ENCODE results near the gene PUSL1.

The PUSL1 gene, protein sequence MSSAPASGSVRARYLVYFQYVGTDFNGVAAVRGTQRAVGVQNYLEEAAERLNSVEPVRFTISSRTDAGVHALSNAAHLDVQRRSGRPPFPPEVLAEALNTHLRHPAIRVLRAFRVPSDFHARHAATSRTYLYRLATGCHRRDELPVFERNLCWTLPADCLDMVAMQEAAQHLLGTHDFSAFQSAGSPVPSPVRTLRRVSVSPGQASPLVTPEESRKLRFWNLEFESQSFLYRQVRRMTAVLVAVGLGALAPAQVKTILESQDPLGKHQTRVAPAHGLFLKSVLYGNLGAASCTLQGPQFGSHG

DNA sequence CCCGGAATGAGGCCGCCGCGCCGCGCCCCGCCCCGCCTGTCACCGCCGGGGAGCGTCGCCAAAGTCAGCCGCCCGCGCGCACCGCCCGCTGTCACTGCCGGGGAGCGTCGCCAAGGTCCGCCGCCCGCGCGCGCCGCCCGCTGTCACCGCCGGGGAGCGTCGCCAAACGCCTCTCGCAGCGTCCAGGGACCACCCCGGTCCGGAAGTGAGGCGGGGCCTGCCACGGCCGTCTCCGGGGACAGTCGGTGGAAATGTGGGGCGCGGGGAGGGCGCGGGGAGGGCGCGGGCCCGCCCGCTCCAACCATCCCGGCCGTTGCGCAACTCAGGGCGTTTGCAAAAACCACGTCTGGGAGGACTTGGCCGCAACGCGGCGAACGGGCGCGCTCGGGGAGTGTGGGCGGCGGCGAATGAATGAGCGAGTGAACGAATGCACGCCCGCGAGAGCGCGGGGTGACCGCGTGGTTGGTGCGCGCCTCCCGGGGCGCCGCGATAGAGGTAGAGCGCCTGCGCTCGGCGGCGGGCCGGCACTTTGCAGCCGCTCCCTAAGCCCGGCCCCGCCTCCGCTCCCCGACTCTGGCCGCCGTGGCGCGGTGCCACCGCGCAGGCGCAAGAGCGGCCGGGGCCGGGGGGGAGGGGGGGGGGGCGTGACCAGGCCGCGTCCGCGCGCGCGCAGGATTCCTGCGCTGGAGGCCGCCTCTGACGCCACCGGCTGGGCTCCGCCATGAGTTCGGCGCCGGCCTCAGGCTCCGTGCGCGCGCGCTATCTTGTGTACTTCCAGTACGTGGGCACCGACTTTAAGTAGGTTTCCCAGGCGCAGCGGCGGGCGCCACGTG, at the start of gene PUSL1, which contains the start of gene ACAP3:
PUSL1 (plus strand) TSS at position 675 of the 833 bp plus-strand sequence; CDS start at position 722, 47 bp downstream.
ACAP3 (minus strand) TSS at position 8 of the 833 bp plus-strand sequence. CDS start 115 bp downstream, outside the sequence.
- peak; percentile 80 to 89 (median 86) for DNase-seq

DNA sequence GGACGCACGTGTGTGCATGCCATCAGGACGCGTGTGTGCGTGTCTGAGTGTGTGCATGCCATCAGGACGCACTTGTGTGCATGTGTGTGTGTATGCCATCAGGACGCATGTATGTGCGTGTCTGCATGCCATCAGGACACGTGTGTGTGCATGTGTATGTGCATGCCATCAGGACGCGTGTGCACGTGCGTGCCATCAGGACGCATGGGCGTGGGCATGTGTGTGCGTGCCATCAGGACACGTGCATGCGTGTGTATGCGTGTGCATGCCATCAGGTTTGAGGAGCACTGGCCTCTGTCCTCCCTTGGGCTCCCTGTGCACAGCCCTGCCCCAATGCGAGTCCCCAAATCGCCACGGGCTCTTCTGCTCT, 49.3 kb upstream of the PUSL1 start:
- no peak for DNase-seq

DNA sequence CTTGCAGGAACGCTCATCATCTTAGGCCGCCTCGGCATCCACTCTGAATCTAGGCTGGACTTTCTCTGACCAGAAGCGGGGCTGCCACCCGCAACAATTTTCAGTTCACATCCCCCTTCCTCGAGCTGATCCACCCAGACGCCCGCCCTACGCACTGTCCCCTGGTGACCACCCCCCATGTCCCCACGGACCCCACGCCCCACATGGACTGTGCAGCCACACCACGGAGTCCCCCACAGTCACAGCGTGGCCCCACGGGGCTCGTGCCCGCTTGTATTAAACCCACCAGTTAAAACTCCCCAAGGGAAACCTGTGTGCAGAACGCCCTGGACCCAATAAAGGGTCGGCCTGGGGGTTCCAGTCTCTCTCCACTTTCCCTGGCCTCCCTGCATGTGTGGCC, 48.9 kb upstream of the PUSL1 start:
- no peak for DNase-seq

DNA sequence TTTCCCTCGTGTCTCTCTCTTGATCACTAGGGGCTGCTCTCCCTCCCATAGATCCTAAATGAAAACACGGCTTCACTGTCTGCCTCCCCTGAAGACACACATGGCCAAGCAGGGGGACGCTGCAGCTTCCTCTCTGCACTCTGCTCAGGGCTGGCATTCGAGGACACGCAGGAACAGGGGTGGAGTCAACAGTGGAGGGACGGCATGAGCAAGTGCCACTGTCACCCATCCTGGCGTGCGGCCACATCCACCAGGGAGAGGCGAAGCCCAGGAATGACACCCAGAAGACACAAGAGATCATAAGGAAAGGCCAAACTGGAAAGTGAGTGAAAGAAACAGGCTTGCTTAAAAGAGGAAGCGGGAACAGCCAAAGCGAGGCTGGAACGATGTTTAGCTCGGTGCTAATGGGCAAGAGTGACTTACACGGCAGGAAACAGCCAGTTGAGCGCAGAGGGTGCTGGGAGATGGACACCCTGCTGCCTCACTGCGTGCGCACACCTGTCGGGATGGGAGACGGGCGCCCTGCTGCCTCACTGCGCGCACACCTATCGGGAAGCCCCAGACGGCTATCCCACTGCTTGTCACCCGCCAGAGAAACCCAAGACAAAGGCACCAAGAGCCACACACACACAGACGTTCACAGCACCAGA, 48.3 kb upstream of the PUSL1 start:
- DNase-seq = no peak

DNA sequence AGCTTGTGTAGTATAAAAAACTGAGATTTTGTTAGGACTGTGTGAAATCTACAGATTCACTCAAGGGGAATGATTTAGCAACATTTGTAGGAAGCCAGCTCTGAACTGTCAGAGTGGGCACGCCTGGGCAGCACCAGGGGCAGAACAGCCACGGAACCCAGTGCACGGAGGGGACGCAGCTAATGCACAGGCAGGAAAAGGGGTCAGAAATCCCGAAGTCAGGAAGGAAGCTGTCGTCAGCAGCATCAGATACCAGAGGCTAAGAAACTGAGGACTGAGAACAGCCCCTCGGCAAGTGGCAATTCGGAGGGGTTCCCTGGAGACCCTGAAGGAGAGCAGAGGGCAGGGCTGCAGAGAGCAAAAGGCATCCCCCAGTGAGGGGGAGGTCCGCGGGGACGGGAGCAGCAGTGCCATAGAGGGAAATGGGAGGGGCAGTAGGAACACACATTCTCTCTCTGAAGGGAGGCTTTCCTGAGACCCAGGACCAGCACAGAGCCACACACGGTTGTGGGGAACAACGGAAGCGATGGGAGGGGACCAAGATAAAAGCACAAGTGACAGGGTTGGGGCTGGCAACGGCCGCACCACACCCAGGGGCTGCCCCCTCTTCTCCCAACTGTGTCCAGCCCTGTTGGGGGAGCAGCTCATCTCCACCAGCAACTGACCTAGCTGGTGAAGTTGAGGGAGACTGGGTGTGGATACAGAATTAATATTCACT, 47.4 kb upstream of the PUSL1 start:
- DNase-seq = no peak

DNA sequence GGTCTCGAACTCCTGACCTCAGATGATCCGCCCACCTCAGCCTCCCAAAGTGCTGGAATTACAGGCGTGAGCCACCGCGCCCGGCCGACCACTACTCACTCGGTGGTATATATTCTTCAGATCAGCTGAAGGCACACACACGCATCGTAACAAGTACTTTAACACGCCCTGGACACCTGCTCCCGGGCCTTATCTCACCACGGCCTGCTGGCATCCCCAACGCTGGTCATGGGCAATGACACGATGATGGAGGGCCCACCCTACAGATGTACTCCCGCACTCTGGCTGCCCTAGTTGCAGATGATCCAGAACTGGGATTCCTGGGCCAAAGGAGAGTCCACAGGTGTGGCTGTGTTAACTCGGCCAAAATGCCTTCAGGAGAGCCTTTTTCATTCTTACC, 46.3 kb upstream of the PUSL1 start:
- no peak for DNase-seq

DNA sequence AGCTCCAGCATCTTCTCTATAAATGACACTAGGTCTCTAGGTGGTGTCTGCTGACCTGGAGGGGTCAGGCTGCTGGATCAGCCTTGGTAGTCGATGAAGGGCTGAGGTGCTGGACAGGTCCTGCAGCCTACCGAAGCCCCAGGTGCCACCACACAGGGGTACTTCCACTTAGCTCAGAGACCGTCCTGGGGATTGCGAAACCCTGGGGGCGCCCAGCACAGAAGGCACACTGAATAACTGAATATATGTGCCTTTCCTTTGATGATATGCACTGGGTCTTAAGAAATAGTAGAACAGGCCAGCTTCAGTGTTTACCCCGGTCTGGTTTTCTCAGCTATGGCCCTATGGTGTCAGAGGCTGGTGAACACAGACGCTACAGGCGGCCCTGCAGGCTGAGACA, 45.6 kb upstream of the PUSL1 start:
- DNase-seq = no peak

DNA sequence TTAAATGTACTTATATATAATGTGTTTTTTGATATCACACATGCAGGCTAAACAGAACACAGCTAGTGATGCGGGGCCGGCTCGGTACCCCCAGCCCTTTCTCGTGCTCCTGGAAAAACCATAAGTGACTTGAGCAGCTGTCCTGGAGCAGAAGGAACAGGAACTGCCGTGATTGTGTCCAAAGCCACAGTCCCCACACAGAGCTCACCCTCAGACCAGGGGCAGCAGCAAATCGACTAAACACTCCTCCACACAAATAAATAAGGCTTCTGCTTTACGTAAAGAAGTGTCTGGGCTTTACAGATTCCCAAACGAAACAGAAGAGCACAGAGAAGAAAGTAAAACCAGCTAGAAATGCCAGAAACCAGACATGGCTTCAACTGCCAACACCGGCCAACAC, 44.4 kb upstream of the PUSL1 start:
- no peak for DNase-seq

DNA sequence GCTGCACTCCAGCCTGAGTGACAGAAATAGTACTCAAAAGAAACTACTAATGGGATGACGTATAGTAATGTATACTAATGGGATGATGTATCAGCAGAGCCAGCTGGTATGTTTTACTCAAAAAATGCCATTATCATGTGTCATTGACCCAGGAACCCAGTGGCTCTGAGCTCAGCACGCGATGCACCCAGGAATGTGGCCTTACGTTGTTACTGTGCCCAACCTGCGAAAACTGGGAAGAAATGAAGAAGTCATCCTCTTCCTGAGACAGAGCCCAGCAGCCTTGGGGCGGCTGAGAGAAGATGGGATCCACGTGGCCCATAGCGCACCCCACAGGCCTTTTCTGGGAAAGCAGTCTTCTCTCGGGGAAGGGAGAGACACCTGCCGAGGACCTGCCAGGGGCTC, 43.5 kb upstream of the PUSL1 start:
- no peak for DNase-seq

DNA sequence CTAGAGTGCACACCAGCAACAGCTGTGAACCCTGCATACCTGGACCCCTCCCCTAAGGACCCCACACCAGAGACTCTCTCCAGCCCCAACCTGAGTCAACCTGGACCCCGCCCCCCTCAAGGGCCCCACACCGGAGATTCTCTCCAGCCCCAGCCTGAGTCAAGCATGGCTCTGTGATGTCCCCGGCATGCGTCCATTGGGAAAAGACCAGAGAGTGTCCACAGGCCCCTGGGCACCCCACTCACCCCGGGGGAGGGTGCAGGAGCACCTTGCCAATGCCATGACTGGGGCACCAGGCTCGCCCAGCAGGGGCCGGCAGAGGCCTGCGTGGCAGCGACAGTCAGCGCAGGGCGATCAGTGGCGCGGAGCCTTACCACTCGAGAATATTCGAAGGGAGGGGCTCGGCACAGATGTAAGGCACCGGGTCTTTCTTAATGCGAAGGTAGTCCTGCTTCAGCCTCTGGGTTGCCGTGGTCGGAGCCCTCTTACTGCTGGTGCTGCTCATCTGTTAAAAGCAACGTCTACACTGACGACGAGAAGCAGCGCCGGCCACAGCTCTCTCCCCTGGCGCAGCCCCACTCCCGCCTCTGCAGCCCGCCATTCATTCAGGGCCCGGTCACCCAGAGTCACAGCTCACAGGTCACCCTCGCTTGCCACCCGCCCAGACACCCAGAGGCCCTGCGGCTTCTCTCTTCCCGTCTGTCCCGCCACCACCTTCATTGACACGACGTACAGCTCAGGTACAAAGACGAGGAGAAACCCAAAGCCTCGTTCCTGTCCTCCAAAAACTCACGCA, 40.7 kb upstream of the PUSL1 start:
- DNase-seq = no peak

DNA sequence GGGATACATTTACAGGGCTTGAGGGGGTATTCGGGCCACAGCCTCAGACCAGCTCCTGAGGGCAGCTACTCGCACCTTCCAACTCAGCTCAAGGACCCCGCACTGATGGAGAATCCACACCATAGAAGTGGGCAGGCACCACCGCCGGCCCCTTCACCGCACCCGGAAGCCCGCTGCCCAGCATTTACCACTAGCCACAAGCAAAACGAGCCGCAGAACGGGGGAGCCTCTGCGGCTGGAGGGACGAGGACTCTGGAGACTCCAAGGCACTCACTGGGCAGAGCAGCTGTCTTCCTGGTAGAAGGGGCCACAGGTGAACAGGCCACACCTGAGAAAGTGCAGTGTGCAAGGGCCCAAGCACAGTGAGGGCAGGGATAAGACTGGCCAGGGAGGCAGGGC, 40.1 kb upstream of the PUSL1 start:
- no peak for DNase-seq

DNA sequence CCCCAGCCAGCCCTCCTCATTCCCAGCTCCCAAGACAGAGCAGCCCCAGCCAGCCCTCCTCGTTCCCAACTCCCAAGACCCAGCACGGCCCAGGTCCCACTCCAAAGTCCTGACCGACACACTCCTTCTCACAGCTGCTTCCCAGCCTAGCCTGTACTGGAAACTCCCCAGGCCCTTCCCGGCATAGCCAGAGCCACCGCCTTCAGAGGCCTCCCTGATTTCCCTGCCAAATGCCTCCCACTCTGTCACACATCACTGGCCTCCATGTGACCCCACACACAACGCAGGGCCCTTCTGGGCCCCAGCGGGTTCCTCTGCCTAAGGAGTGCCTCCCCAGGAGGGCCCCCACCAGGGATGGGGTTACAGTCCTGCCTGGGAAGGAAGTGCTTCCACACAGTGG, 37.6 kb upstream of the PUSL1 start:
- DNase-seq = no peak

DNA sequence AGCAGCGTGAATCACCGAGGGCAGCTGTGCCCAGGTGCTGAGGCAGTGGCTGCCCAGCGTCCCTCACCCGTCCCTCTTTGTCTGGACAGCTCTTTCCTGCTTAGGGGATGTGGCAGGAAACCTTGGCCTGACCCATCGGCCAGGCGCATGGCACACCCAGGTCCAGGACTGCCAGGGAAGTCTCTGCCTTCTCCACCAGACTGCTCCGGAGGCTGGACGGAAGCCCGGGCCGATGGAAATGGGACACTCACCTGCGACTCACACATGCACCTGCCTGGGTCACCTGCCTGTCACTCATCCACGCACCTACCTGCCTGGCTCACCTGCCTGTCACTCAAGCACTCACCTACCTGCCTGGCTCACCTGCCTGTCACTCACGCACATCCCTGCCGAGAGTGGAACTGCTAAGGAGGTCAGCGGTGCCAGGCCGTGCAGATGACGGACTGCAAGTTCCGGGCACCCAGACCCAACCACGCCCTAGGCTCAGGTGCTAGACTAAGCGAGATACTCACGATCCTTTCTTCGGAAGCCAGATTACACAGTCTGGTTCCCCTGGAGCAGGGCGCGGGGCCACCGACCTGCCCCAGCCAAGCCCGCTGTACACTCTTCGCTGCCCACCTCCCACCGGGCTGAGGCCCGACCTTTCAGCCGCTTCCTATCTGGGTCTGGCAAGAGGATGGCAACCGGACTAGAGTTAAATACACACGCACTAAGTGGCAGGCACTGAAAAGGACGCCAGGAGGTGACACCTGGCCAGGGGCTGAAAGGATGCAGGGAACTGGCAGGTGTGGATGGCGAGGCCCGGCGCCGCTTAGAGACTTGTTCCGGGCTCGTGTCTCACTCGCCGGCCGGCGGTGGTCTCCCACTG, 35.8 kb upstream of the PUSL1 start:
- DNase-seq = no peak

DNA sequence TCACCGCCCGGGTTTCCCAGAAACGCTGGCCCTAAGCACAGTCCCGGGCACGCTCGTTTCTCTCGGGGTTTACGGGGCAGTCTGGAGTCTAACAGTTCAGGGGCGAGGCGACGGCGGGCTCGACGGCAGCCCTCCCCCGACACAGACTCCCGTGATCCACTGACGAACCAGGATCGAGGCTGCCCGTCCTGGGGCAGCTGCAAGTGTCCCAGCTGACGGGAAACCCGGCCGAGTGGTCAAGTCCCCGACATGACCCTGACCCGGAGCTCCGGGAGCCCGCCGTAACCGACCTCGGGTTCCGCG, 35.2 kb upstream of the PUSL1 start:
- no peak for DNase-seq

DNA sequence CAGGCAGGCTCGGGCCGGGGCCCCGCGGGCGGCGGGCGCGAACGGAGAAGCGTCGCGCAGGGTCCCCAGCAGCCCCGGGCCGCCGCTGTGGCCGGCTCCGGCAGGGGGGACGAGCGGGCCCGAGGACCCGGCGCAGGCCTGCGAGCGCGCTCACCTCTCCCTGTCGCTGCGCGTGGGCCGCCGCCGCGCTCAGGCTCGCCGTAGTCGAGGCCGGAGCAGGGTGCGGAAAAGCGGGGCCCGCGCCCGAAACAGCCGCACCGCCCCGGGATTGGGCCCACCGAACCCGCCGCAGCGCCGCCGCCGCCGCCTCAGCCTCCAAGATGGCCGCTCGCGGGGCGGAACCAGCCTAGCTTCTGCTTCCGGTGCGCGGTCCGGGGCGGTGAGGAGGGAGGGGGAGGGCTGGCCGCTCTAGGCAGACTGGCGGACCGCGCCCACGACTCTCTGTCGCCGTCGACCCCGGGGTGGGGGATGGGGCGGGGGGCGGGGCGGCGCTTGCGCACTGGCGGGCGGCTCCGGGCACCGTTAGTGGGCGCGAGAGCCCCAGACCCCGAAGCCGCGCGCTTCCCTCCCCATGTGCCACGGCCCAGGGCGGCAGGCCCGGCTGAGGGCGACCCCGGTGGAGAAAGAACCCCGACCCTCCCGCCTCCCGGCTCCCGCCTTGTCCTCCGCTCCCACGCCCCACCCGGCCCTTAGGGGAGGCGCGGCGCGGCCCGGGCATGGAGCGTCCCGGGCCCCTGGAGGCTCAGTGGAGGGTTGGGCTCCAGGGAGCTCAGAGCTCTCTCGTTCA, 34.7 kb upstream of the PUSL1 start, which contains the start of gene UBE2J2:
UBE2J2 (minus strand) TSS at position 343 of the 787 bp plus-strand sequence. CDS start 5,862 bp downstream, outside the sequence.
- DNase-seq = peak; percentile 86 to 92 (median 90)

DNA sequence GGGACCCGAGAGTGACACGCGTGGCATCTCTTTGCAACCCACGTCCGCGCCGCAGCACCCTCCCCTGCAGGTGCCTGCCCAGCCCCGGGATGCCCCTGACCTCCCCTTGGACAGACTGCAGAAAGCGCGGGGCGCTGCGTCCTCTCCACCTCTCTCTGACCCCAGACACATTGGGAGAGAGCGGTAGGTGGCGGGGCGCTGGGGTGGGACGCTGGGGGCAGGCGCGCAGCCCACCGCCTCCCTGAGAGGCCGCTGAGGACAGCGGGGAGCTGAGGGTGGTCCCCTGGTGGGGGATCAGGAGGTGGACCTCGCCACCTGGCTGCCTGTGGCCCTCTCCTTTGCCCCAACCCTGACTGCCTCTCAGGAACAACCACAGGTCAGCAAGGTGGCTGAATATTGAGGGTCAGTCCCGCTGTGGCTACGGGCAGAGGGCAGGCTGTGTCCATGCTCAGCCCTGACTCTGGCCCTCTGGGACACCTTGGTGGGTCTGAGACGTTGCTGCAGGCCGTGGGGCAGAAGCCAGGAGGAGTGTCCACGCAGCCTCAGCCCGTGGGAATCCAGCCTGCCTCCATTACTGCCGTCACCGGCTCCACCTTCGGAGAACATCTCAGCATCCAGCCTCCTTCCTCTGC, 34.0 kb upstream of the PUSL1 start:
- no peak for DNase-seq

DNA sequence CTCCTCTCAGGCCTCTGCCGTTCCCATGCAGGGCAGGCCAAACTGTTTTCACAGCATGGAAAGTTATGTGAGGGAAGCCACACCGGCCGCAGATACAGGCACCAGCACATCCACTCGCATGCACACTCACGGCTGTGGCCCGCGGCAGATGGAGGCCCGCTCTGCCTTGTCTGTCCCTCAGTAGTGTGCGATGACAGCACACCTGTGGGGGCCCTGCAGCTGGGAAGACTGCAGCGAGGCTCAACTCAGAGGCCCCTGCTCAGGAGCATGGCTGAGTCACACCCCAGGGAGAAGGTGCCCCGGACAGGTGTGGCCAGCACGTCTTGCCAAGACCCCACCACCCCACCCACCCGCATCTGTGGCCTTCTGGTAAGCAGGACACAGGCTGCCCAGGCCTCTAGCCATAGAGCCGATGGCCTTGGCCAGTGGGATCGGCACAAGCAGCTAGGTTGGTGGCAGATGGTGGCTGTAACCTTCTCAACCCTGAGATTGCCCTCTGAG, 33.4 kb upstream of the PUSL1 start:
- no peak for DNase-seq

DNA sequence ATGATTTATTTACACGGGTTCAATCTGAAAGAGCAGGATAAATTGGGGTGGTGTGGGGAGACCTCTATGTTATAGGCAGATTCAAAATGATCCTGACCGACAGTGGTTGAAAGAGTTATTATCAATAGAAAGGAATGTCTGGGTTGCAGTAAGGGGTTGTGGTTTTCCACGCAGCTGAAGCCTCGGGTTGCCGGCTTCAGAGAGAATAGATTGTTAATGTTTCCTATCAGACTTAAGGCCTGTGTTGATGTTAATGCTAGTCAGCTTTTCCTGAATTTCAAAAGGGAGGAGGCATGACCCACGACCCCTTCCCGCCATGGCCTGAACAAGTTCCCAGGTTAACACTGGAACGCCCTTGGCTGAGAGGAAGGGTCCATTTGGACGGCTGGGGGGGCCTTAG, 32.6 kb upstream of the PUSL1 start:
- DNase-seq = no peak

DNA sequence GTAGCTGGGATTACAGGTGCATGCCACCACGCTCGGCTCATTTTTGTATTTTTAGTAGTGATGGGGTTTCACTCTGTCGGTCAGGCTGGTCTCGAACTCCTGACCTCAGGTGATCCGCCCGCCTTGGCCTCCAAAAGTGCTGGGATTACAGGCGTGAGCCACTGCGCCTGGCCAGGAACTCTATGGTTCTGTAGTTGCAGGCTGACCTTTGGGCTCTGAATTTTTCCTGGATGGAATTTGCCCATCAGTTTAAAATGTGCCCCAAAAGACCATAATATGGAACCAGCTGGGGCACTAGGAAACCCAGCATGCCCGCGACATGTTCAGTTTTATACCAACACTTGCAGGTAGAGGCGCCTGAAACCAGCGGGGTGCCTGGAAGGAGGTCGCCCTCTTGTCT, 29.8 kb upstream of the PUSL1 start:
- no peak for DNase-seq

DNA sequence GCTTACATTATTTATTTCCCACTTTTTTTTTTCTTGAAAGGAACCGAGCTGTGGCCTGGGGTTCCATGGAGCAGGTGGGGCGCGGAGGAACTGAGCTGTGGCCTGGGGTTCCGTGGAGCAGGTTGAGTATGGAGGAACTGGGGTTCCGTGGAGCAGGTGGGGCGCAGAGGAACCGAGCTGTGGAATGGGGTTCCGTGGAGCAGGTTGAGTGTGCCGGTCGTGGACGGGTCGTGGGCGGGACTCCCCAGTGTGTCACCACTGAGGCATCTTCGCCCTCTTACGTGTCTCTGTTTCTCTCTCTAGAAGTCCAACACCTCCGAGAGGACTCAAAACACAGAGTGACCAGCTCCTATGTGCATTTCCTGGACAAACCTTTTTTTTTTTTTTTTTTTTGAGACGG, 29.4 kb upstream of the PUSL1 start:
- no peak for DNase-seq
